ENCODE results near the gene LCNL1. TPM values are rescaled to one million over a fixed set of nuclear protein-coding genes. Genes with fewer than 3 reads are reported as not detected.

LCNL1 gene
- total and polyA plus RNA-seq, 10 of the 15 experiments (the other 5 are each of a cell fraction or from before 2014, with no cell fraction given): not detected

GRCh38 chr9:136937186-136938001 lies 45.4 kb upstream of the LCNL1 start:
- Histone ChIP-seq H3K27ac (ENCODE audit: control insufficient read depth, insufficient read depth) (no peak overlapping the region), H3K9ac (ENCODE audit: control insufficient read depth, insufficient read depth, low read length) (no peak overlapping the region), H4K20me1 (ENCODE audit: control insufficient read depth, insufficient read depth) (no peaks in the 10 kb centered on the region), H3K27me3 (replicated peaks in 1 of 2; ENCODE audit: control insufficient read depth in 2 of 2, insufficient read depth in 2 of 2, low read length in 1 of 2) (no peaks in the 10 kb centered on the region), H3K9me3 (replicated peaks; ENCODE audit: control insufficient read depth, insufficient read depth, low read length) (no peaks in the 10 kb centered on the region; the same call in 2 of the 3 replicates), H3K4me1 (ENCODE audit: control insufficient read depth, insufficient read depth, low read length) (no peaks in the 10 kb centered on the region), H3K4me2 (ENCODE audit: control insufficient read depth, insufficient read depth) (no peak overlapping the region), H3K4me3 (no peak overlapping the region), H3K79me2 (ENCODE audit: control insufficient read depth, insufficient read depth, low read length) (no peaks in the 10 kb centered on the region; the same call in 1 of the 2 replicates), H2AFZ (ENCODE audit: control insufficient read depth, low read depth, low read length) (no peak overlapping the region), H3K36me3 (ENCODE audit: control insufficient read depth in 2 of 2, insufficient read depth in 2 of 2, low read length in 1 of 2) (peaks cover 8 to 23% of the 10 kb centered on the region in 2 experiments)
- ChIA-PET CTCF (interaction anchor here (1.1 to 1.6 kb wide), 3 partner anchors 8 to 10 kb away, joined by 3 to 7 read pairs (median 3); partner anchors contain the start of gene C8G), RAD21 (ENCODE audit: unreplicated experiment) (interaction anchor here (1.4 kb wide), 1 partner anchor 55 kb away, joined by 4 read pairs; no protein-coding TSS in a partner anchor), SMC1A (ENCODE audit: uncharacterized antibody, unreplicated experiment) (no interaction called here), POLR2A (interaction anchor here (0.6 kb wide), 1 partner anchor 117 kb away, joined by 7 read pairs; no protein-coding TSS in a partner anchor)
- in situ Hi-C loops (cut with MboI) (no loop called here), intact Hi-C loops (cut with micrococcal nuclease; ENCODE audit: unreplicated experiment) (no loop called here)
- 88% methylated on average over 15 of the region's 15 CpGs for WGBS (ENCODE audit: insufficient coverage, insufficient replicate concordance, low lambda C conversion rate, missing lambda C conversion rate)
- ATAC-seq (no peak), FAIRE-seq (no peak), DNase-seq (ENCODE audit: low read depth, low spot score) (no peak)
- TF ChIP-seq YY1 (IDR thresholded peaks at IDR 0.05; ENCODE audit: low read depth, low read length) (no peak), CREB1 (IDR thresholded peaks at IDR 0.05; ENCODE audit: low read depth) (no peak), ESRRA (IDR thresholded peaks at IDR 0.05; ENCODE audit: low read length) (no peak), WRNIP1 (IDR thresholded peaks at IDR 0.05; ENCODE audit: borderline replicate concordance, low read depth, low read length) (no peak), BRCA1 (IDR thresholded peaks at IDR 0.05; ENCODE audit: low read depth, low read length) (no peak), PAX5 (IDR thresholded peaks at IDR 0.05; ENCODE audit: borderline replicate concordance, low read depth, low read length) (no peak), HDGF (IDR thresholded peaks at IDR 0.05) (no peak), CREM (IDR thresholded peaks at IDR 0.05; ENCODE audit: low read depth) (no peak), ZNF274 (IDR thresholded peaks at IDR 0.05; ENCODE audit: insufficient read depth, insufficient read length) (no peak)
- TF ChIP-seq, protein P1, sequence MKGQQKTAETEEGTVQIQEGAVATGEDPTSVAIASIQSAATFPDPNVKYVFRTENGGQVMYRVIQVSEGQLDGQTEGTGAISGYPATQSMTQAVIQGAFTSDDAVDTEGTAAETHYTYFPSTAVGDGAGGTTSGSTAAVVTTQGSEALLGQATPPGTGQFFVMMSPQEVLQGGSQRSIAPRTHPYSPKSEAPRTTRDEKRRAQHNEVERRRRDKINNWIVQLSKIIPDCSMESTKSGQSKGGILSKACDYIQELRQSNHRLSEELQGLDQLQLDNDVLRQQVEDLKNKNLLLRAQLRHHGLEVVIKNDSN (IDR thresholded peaks at IDR 0.05; ENCODE audit: borderline replicate concordance, extremely low read length, insufficient read depth, low read depth, low read length): no peak
- TF ChIP-seq, protein P2, sequence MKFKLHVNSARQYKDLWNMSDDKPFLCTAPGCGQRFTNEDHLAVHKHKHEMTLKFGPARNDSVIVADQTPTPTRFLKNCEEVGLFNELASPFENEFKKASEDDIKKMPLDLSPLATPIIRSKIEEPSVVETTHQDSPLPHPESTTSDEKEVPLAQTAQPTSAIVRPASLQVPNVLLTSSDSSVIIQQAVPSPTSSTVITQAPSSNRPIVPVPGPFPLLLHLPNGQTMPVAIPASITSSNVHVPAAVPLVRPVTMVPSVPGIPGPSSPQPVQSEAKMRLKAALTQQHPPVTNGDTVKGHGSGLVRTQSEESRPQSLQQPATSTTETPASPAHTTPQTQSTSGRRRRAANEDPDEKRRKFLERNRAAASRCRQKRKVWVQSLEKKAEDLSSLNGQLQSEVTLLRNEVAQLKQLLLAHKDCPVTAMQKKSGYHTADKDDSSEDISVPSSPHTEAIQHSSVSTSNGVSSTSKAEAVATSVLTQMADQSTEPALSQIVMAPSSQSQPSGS (IDR thresholded peaks at IDR 0.05; ENCODE audit: low read length): no peak
- BruUV-seq (replicated peaks): no TSS peak
